Astrocyte (in vitro differentiated cells and primary cell): ENCODE results near the gene CTXND1. TPM values are rescaled to one million over a fixed set of nuclear protein-coding genes. Genes with fewer than 3 reads are reported as not detected.

ENCODE experiments used
- DNase-seq: peaks from one replicate; pipeline ENCODE4 v3.0.0-alpha.2; 2010; ENCODE audit warnings: low read depth
- FAIRE-seq: peaks from 2 replicates; lab custom pipeline; 2011; peaks lifted over from hg19 to GRCh38; lab: Jason Lieb, UNC
- H2AFZ ChIP-seq: 2 replicates; pipeline ENCODE4 v1.6.0; 2012; ENCODE audit warnings: low read depth, low read length, inconsistent platforms
- H3K27ac ChIP-seq: 2 replicates; pipeline ENCODE4 v1.5.1; 2011; ENCODE audit warnings: low read depth, low read length, inconsistent platforms
- H3K27me3 ChIP-seq: 2 replicates; pipeline ENCODE4 v1.6.0; 2011; ENCODE audit warnings: low read length, inconsistent platforms; ENCODE audit not compliant: insufficient read depth
- H3K36me3 ChIP-seq: 2 replicates; pipeline ENCODE4 v1.5.1; 2011; ENCODE audit warnings: low read length, inconsistent platforms; ENCODE audit not compliant: insufficient read depth
- H3K4me1 ChIP-seq: 2 replicates; pipeline ENCODE4 v1.5.1; 2011; ENCODE audit warnings: low read length, inconsistent platforms; ENCODE audit not compliant: insufficient read depth
- H3K4me2 ChIP-seq: 2 replicates; pipeline ENCODE4 v1.6.0; 2012; ENCODE audit warnings: low read length, inconsistent platforms
- H3K4me3 ChIP-seq: 2 replicates; pipeline ENCODE4 v1.5.1; 2011; ENCODE audit warnings: low read depth, mild to moderate bottlenecking, low read length, inconsistent platforms; ENCODE audit not compliant: insufficient read depth
- H3K79me2 ChIP-seq: 2 replicates; pipeline ENCODE4 v1.6.0; 2012; ENCODE audit warnings: mild to moderate bottlenecking, low read length, inconsistent platforms; ENCODE audit not compliant: insufficient read depth
- H3K9ac ChIP-seq: 2 replicates; pipeline ENCODE4 v1.6.0; 2012; ENCODE audit warnings: mild to moderate bottlenecking, low read length, inconsistent platforms
- H3K9me3 ChIP-seq: 2 replicates; pipeline ENCODE4 v1.5.1; 2012; ENCODE audit warnings: low read depth, mild to moderate bottlenecking, low read length, inconsistent platforms; ENCODE audit not compliant: insufficient read depth
- H4K20me1 ChIP-seq: 2 replicates; pipeline ENCODE4 v1.6.0; 2012; ENCODE audit warnings: low read length, inconsistent platforms; ENCODE audit not compliant: insufficient read depth
- H3K27ac Mint-ChIP-seq: one replicate; pipeline ENCODE4 v1.8.0; 2021; ENCODE audit warnings: mild to moderate bottlenecking, mixed read lengths; ENCODE audit not compliant: unreplicated experiment
- H3K27me3 Mint-ChIP-seq: one replicate; pipeline ENCODE4 v1.8.0; 2021; ENCODE audit warnings: low read depth, mixed read lengths; ENCODE audit not compliant: unreplicated experiment
- H3K36me3 Mint-ChIP-seq: one replicate; pipeline ENCODE4 v1.8.0; 2021; ENCODE audit warnings: low read depth, mixed read lengths; ENCODE audit not compliant: unreplicated experiment
- H3K4me1 Mint-ChIP-seq: one replicate; pipeline ENCODE4 v1.8.0; 2021; ENCODE audit warnings: low read depth, mixed read lengths; ENCODE audit not compliant: unreplicated experiment
- H3K4me3 Mint-ChIP-seq: one replicate; pipeline ENCODE4 v1.8.0; 2021; ENCODE audit warnings: mild to moderate bottlenecking, moderate library complexity, mixed read lengths; ENCODE audit not compliant: unreplicated experiment
- H3K9me3 Mint-ChIP-seq: one replicate; pipeline ENCODE4 v1.8.0; 2021; ENCODE audit warnings: mild to moderate bottlenecking, mixed read lengths; ENCODE audit not compliant: unreplicated experiment
- EZH2 ChIP-seq: IDR thresholded peaks from 2 replicates; pipeline ENCODE4 v1.6.1; 2012; ENCODE audit warnings: mild to moderate bottlenecking, low read length, inconsistent platforms; ENCODE audit not compliant: insufficient read depth
- total RNA-seq: library from RNA; stranded (reverse); gene quantifications from 2 replicates; pipeline ENCODE4 v1.2.1, GENCODE V29; 2021
- TF ChIP-seq, protein P1 (sequence below): IDR thresholded peaks from 2 replicates; pipeline ENCODE4 v1.5.1; 2011; ENCODE audit warnings: low read depth, mild to moderate bottlenecking, inconsistent platforms, low read length, moderate library complexity; ENCODE audit not compliant: insufficient read depth

CTXND1 gene
- total RNA-seq, 1 donor from 2014 or later, result not detected

DNA sequence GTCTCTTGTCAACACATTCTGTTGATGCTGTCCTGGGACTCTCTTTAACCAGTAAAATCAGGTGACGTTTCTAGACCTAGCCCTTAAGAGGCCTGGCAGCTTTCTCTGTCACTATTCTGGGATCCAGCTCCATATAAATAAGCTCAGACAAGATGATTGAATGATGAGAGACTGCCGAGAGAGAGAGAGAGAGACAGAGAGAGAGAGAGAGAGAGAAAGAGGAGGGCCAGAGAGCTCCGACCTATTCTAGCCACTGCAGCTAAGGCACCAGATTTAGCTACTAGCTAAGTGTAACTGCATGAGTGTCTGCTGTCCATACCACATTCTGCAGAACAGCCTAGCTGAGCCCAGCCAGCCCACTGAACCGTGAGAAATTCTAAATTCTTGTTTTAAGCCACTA, 36.1 kb upstream of the CTXND1 start:
- Histone ChIP-seq H3K27me3 (no peaks in the 10 kb centered on the region), H3K4me2 (no peak overlapping the region), H3K4me3 (no peak overlapping the region), H2AFZ (no peak overlapping the region), H3K9me3 (no peaks in the 10 kb centered on the region), H3K4me1 (no peaks in the 10 kb centered on the region), H3K9ac (no peak overlapping the region), H3K36me3 (no peaks in the 10 kb centered on the region), H4K20me1 (no peaks in the 10 kb centered on the region), H3K27ac (no peak overlapping the region), H3K79me2 (no peaks in the 10 kb centered on the region)
- Mint-ChIP-seq H3K36me3 (no peaks in the 10 kb centered on the region), H3K27ac (no peak overlapping the region), H3K9me3 (peaks cover 2% of the 10 kb centered on the region), H3K4me1 (no peaks in the 10 kb centered on the region), H3K4me3 (no peak overlapping the region), H3K27me3 (peaks cover 7% of the 10 kb centered on the region)
- DNase-seq, result no peak
- FAIRE-seq, result no peak
- TF ChIP-seq, protein P1, sequence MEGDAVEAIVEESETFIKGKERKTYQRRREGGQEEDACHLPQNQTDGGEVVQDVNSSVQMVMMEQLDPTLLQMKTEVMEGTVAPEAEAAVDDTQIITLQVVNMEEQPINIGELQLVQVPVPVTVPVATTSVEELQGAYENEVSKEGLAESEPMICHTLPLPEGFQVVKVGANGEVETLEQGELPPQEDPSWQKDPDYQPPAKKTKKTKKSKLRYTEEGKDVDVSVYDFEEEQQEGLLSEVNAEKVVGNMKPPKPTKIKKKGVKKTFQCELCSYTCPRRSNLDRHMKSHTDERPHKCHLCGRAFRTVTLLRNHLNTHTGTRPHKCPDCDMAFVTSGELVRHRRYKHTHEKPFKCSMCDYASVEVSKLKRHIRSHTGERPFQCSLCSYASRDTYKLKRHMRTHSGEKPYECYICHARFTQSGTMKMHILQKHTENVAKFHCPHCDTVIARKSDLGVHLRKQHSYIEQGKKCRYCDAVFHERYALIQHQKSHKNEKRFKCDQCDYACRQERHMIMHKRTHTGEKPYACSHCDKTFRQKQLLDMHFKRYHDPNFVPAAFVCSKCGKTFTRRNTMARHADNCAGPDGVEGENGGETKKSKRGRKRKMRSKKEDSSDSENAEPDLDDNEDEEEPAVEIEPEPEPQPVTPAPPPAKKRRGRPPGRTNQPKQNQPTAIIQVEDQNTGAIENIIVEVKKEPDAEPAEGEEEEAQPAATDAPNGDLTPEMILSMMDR, result no peak
- no peak for TF ChIP-seq EZH2

DNA sequence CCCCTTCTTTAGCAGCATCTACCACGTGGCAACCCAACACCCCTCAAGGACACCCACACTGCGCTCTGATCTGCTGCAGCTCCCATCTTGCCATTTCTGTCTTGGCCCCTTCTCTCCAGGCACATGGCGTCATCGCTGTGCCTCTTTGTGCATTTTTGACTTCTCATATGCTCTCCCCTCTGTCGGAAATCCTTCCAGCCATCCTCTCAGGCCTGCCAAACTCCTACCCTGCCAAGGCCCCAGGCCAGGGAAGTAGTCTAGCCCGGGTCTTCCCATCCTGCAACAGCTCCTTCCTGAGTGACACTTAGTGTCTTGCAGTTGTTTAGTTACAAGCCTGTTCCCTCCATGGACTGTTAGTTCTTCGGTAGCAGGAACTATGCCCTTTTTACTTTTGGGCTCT, 34.0 kb upstream of the CTXND1 start:
- peaks cover 4% of the 10 kb centered on the region for H3K9me3 Mint-ChIP-seq
- no peaks in the 10 kb centered on the region for H3K36me3 ChIP-seq
- no peak overlapping the region for H2AFZ ChIP-seq
- no peaks in the 10 kb centered on the region for H3K4me1 Mint-ChIP-seq
- no peaks in the 10 kb centered on the region for H3K36me3 Mint-ChIP-seq
- no peaks in the 10 kb centered on the region for H4K20me1 ChIP-seq
- H3K4me3 Mint-ChIP-seq, result no peak overlapping the region
- H3K9me3 ChIP-seq, result no peaks in the 10 kb centered on the region
- no peak for FAIRE-seq
- H3K4me2 ChIP-seq, result no peak overlapping the region
- no peak for DNase-seq
- H3K4me1 ChIP-seq, result no peaks in the 10 kb centered on the region
- H3K9ac ChIP-seq, result no peak overlapping the region
- TF ChIP-seq, protein P1, result no peak
- no peak for TF ChIP-seq EZH2
- no peak overlapping the region for H3K4me3 ChIP-seq
- H3K27me3 Mint-ChIP-seq, result peaks cover 7% of the 10 kb centered on the region
- H3K27ac ChIP-seq, result no peak overlapping the region
- H3K79me2 ChIP-seq, result no peaks in the 10 kb centered on the region
- no peak overlapping the region for H3K27ac Mint-ChIP-seq
- H3K27me3 ChIP-seq, result no peaks in the 10 kb centered on the region

DNA sequence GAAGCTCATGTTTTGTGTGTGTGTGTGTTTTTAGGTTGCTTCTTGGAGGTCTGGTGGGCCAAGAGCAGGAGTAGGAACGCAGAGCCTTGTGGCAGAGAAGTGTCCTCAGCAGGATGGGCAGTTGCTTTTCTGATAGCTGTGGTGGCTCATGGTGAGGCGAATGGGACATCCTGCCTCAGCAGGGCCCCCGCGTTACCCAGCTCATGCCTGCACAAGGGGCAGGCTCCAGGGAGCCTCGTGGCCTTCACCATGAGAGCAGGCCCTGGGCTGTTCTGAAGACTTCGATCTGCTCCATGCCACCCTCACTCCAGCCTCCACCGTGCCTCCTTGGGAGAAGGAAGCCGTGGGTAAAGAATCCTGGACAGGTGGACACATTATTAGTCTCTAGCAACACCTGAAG, 33.4 kb upstream of the CTXND1 start:
- Histone ChIP-seq H3K4me2 (no peak overlapping the region), H4K20me1 (no peaks in the 10 kb centered on the region), H3K36me3 (no peaks in the 10 kb centered on the region), H3K4me3 (no peak overlapping the region), H3K27ac (no peak overlapping the region), H3K27me3 (no peaks in the 10 kb centered on the region), H3K4me1 (no peaks in the 10 kb centered on the region), H3K79me2 (no peaks in the 10 kb centered on the region), H2AFZ (no peak overlapping the region), H3K9me3 (no peaks in the 10 kb centered on the region), H3K9ac (no peak overlapping the region)
- Mint-ChIP-seq H3K27ac (no peak overlapping the region), H3K9me3 (peaks cover 4% of the 10 kb centered on the region), H3K4me3 (no peak overlapping the region), H3K27me3 (peaks cover 7% of the 10 kb centered on the region), H3K36me3 (no peaks in the 10 kb centered on the region), H3K4me1 (no peaks in the 10 kb centered on the region)
- FAIRE-seq (no peak), DNase-seq (no peak)
- no peak for TF ChIP-seq EZH2
- TF ChIP-seq, protein P1, result no peak
